AG09319 (cell line): Measurements from ENCODE around the gene B3GLCT.

Source experiments
- DNase-seq: peaks from one replicate; pipeline ENCODE4 v3.0.0-alpha.2; 2010; ENCODE audit warnings: low read depth; ENCODE audit errors: extremely low read depth
- TF ChIP-seq, protein P1 (sequence below): IDR thresholded peaks from 2 replicates; pipeline ENCODE4 v1.5.1; 2011; ENCODE audit warnings: low read depth, mild to moderate bottlenecking, inconsistent platforms, low read length, moderate library complexity

B3GLCT gene

DNA sequence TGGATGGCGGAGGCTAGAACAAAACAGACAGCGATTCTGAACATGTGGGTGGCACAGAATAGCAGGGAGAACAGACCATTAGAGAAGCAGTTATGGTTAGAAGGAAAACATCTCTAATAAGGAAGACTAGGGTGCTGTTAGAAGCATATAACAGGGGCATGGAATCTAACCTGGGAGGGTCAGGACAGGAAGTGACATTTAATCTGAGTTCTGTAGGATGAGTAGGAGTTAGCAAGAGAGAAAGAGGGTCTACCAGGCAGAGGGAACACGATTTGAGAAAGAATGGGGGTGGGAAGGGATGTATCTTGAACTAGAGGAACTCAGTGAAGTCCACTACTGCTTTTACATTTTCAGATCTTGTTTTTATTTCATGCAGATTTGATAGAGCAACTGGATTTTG, 48.6 kb downstream of the B3GLCT start:
- DNase-seq, result no peak
- TF ChIP-seq, protein P1, sequence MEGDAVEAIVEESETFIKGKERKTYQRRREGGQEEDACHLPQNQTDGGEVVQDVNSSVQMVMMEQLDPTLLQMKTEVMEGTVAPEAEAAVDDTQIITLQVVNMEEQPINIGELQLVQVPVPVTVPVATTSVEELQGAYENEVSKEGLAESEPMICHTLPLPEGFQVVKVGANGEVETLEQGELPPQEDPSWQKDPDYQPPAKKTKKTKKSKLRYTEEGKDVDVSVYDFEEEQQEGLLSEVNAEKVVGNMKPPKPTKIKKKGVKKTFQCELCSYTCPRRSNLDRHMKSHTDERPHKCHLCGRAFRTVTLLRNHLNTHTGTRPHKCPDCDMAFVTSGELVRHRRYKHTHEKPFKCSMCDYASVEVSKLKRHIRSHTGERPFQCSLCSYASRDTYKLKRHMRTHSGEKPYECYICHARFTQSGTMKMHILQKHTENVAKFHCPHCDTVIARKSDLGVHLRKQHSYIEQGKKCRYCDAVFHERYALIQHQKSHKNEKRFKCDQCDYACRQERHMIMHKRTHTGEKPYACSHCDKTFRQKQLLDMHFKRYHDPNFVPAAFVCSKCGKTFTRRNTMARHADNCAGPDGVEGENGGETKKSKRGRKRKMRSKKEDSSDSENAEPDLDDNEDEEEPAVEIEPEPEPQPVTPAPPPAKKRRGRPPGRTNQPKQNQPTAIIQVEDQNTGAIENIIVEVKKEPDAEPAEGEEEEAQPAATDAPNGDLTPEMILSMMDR, result no peak

DNA sequence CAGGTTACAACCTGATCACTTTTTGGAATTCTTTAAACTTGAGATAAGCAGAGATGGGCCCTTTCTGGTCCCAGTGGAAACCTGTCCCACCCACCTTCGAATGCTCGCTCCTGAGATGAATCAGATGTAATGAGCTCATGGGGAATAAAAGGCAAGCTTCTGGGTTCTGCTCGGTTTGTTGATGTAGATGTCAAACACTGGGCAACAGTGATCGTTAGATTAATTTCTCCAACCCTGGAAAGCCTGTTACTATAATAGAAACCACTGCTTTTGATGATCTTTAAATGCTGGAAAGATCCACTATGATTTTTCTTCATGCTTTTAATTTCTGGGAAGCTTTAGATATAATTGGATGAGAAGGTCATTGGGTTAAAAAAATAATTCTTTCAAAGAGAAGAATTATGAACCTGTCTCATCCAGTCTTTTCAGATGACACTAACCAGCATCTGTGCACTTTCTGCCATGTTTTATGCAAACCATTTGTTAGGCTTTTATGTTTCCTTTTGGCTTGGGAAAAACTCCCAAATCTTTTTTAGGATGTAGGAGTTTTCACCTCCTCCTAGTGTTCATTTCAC, 49.3 kb downstream of the B3GLCT start:
- DNase-seq, result no peak
- TF ChIP-seq, protein P1, result no peak

DNA sequence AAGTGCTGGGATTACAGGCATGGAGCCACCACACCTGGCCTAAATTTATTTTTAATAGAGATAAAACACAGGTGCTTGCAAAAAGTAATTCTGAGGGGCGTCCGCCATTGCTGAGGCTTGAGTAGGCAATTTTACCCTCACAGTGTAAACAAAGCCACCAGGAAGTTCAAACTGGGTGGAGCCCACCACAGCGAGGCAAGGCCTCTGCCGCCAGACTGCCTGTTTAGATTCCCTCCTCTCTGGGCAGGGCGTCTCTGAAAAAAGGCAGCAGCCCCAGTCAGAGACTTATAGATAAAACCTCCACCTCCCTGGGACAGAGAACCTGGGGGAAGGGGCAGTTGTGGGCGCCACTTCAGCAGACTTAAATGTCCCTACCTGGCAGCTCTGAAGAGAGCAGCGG, 50.7 kb downstream of the B3GLCT start:
- TF ChIP-seq, protein P1, result no peak
- DNase-seq, result no peak

DNA sequence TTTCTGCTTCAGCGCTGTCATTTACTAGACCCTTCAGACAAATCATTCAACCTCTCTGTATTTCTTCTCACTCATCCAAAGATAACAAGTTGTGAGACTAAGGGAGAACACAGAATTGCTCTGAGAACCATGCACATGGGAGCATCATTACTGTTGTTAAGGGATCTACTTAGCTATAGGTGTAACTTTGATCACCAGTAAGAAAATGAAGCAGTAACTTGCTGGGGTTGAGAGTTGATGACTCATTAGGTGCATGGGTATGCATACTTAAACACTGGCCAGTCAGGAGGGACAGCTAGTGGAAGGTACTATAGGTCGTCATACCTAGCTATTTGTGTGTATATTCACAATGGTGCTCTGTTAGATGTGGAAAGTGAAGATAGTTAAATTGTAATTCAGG, 61.5 kb downstream of the B3GLCT start:
- no peak for DNase-seq
- TF ChIP-seq, protein P1, result no peak

DNA sequence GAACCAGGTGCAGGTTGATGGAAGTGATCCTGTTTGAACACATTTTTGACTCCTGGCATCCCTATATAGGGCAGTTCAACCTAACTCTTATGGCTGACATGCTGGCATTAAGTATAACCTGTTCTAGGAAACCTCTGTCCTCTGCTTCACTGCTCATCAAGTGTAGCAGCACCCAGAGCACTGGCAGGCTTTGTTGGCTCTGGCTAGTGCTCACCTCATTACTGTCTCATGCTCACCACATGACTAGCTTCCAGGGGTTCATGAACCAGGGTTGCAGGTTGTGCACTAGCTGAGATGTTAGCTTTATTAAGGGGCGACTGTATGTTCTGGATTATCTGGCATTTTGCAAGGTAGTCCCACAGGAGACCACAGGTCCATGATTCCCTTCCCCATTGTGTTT, 63.6 kb downstream of the B3GLCT start:
- TF ChIP-seq, protein P1, result no peak
- no peak for DNase-seq

DNA sequence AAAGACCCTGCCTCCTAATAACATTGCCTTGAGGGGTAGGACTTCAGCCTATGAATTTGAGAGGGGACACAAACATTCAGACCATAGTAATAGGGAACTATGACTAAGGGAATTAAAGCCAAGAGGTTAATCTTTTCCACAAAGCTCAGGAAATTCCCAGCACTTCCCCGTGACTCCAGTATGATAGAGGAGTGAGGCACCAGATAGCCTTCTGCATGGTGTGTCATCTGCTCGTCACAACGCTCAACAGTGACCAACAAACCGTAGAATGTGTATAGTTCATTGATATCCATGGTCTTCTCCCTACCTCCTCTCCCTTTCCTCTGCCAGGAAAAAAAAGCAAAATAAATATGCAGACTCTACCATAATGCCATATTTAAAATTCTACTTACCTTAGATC, 64.4 kb downstream of the B3GLCT start:
- no peak for DNase-seq
- TF ChIP-seq, protein P1, result no peak

DNA sequence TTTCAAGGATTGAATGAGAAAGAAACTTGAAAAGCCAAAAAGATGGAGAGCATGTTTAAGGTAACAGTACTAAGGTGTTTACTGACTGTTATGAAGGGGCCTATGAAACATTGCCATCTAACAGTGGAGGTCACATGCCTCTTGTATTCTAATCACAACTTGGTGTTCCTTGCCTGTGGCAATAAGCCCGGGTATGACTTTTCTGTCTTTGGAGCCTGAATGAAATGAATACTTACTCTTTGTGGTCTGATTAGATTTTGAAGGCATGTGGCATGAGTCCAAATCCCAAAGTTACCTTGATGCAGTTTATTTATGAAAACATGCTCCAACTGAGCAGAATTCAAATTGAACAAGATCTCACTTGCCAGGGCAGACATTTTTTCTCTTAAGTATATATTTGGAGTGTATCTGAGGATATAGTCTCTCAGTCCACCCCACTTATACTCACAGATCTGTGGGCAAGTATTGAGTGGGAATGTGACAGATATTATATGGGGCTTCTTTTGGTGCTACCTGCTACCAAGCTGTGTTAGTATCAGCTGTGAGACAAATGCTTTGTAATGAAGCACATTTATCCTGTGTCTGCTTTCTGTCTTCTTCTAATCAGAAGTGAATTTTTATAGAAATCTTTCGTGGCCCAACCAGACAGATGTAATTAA, 67.5 kb downstream of the B3GLCT start:
- no peak for DNase-seq
- TF ChIP-seq, protein P1, result no peak
